B cell (primary cell): ENCODE data around the gene IRX4. TPM values are rescaled to one million over a fixed set of nuclear protein-coding genes. Genes with fewer than 3 reads are reported as not detected.

Experiments
- ATAC-seq: fragments of 200-7000 bp; cut with Tn5 transposase; one replicate; pipeline ENCODE4 v1.10.0; 2021; ENCODE audit warnings: low read depth, mild to moderate bottlenecking, moderate number of reproducible peaks, moderate library complexity
- CTCF ChIA-PET: fragments of 350-600 bp; sonication (Branson Sonifier 250); formaldehyde crosslinking; loops from one replicate; lab custom pipeline; 2021; ENCODE audit warnings: antibody characterized with exemption, inconsistent platforms; lab: Charles Lee
- POLR2A ChIA-PET: fragments of 350-600 bp; sonication (Branson Sonifier 250); formaldehyde crosslinking; loops from one replicate; lab custom pipeline; 2021; ENCODE audit warnings: antibody characterized with exemption; lab: Charles Lee
- DNase-seq: peaks from one replicate; pipeline ENCODE4 v3.0.0; 2013
- H2AFZ ChIP-seq: 2 replicates; pipeline ENCODE4 v1.6.1; 2012; ENCODE audit warnings: mild to moderate bottlenecking, low read depth, low read length; ENCODE audit not compliant: insufficient read depth, poor library complexity, severe bottlenecking
- H3K27ac ChIP-seq, 2 donors: 1 replicate in 1 of 2; 2 replicates in 1 of 2; pipeline ENCODE4 v1.5.1; 2012 to 2013; ENCODE audit warnings: low read length in 2 of 2, mild to moderate bottlenecking in 2 of 2, moderate library complexity in 1 of 2
- H3K27me3 ChIP-seq, 4 experiments: fragments of 200-600 bp in 1 of 4; sonication (generic) in 1 of 4; replicated peaks in 1 of 4; 1 replicate in 2 of 4; 2 replicates in 2 of 4; pipeline versions ENCODE4 v1.6.1 to v1.7.0; 2013 to 2016; ENCODE audit warnings: low read length in 3 of 4, mild to moderate bottlenecking in 2 of 4, mixed read lengths in 1 of 4, moderate library complexity in 1 of 4; ENCODE audit not compliant: insufficient read depth in 4 of 4, control insufficient read depth in 3 of 4; ENCODE audit errors: control extremely low read depth in 1 of 4
- H3K36me3 ChIP-seq, 2 experiments: replicated peaks in 1 of 2; 1 replicate in 1 of 2; 2 replicates in 1 of 2; pipeline versions ENCODE4 v1.6.1 to v1.7.1; 2013; ENCODE audit warnings: low read length in 1 of 2; ENCODE audit not compliant: insufficient read depth in 2 of 2, control insufficient read depth in 1 of 2; ENCODE audit errors: control extremely low read depth in 1 of 2, extremely low read depth in 1 of 2
- H3K4me1 ChIP-seq, 2 donors: fragments of 200-600 bp in 1 of 2; sonication (generic) in 1 of 2; 1 replicate in 1 of 2; 2 replicates in 1 of 2; pipeline versions ENCODE4 v1.5.1 to v1.6.1; 2013 to 2017; ENCODE audit warnings: low read length in 2 of 2; ENCODE audit not compliant: control insufficient read depth in 2 of 2, insufficient read depth in 2 of 2
- H3K4me2 ChIP-seq: replicated peaks from 2 replicates; pipeline ENCODE3; 2012; ENCODE audit warnings: mild to moderate bottlenecking, low read depth, low read length; ENCODE audit not compliant: poor library complexity, severe bottlenecking
- H3K4me3 ChIP-seq, 5 experiments: fragments of 200-600 bp in 1 of 5; sonication (generic) in 1 of 5; 1 replicate in 3 of 5; 2 replicates in 2 of 5; pipeline versions ENCODE4 v1.5.1 to v1.7.0; 2011 to 2016; ENCODE audit warnings: low read length in 4 of 5, mild to moderate bottlenecking in 4 of 5, low read depth in 2 of 5, control low read depth in 1 of 5, moderate library complexity in 1 of 5; ENCODE audit not compliant: insufficient read depth in 1 of 5; ENCODE audit errors: control extremely low read depth in 1 of 5, extremely low read depth in 1 of 5
- H3K79me2 ChIP-seq: fragments of 200-600 bp; sonication (generic); one replicate; pipeline ENCODE4 v1.6.0; 2016; ENCODE audit warnings: low read length; ENCODE audit not compliant: control insufficient read depth, insufficient read depth
- H3K9ac ChIP-seq: fragments of 200-600 bp; sonication (generic); 2 replicates; pipeline ENCODE4 v1.6.1; 2017; ENCODE audit warnings: mild to moderate bottlenecking, low read length, moderate library complexity
- H3K9me3 ChIP-seq, 3 donors: one replicate each; pipeline versions ENCODE4 v1.6.1 to v1.7.1; 2013; ENCODE audit warnings: low read length in 2 of 3; ENCODE audit not compliant: control insufficient read depth in 2 of 3, insufficient read depth in 1 of 3; ENCODE audit errors: control extremely low read depth in 1 of 3
- H4K20me1 ChIP-seq: 2 replicates; pipeline ENCODE4 v1.6.0; 2012; ENCODE audit warnings: mild to moderate bottlenecking, low read length; ENCODE audit not compliant: insufficient read depth, control insufficient read depth, poor library complexity, severe bottlenecking
- H3K27ac Mint-ChIP-seq: one replicate; pipeline ENCODE4 v1.8.0; 2021; ENCODE audit warnings: mixed read lengths
- H3K27me3 Mint-ChIP-seq: one replicate; pipeline ENCODE4 v1.8.0; 2021; ENCODE audit warnings: mixed read lengths
- H3K4me1 Mint-ChIP-seq: one replicate; pipeline ENCODE4 v1.8.0; 2021; ENCODE audit warnings: mixed read lengths
- H3K4me3 Mint-ChIP-seq: one replicate; pipeline ENCODE4 v1.8.0; 2021; ENCODE audit warnings: mixed read lengths
- H3K9me3 Mint-ChIP-seq: one replicate; pipeline ENCODE4 v1.8.0; 2022; ENCODE audit warnings: mixed read lengths; ENCODE audit not compliant: insufficient read depth
- EZH2 ChIP-seq: IDR thresholded peaks from 2 replicates; pipeline ENCODE4 v1.6.1; 2012; ENCODE audit warnings: borderline replicate concordance, low read depth, mild to moderate bottlenecking, moderate library complexity, low read length; ENCODE audit not compliant: insufficient read depth, poor library complexity, severe bottlenecking
- WGBS: methylation state at CpG from one replicate; pipeline ENCODE4 v1.1.5; 2013; ENCODE audit warnings: missing lambda C conversion rate; ENCODE audit not compliant: insufficient coverage; 5-methylcytosine and 5-hydroxymethylcytosine counted together
- intact Hi-C: fragments of 100-400 bp; cut with micrococcal nuclease; formaldehyde crosslinking; loops from one replicate; pipeline ENCODE4 v1.10.0; 2022
- polyA plus RNA-seq: library from polyadenylated mRNA; depleted of rRNA; stranded (reverse); fragments of >200 nt; gene quantifications from 2 replicates; pipeline ENCODE4 v1.2.3, GENCODE V29; 2012
- total RNA-seq, 2 donors: library from RNA; stranded (reverse); fragments of 120-200 nt in 1 of 2; gene quantifications; 1 replicate in 1 of 2; 2 replicates in 1 of 2; pipeline versions ENCODE4 v1.2.3 to v1.2.4, GENCODE V29; 2013 to 2022
- TF ChIP-seq, protein P1 (sequence below): fragments of 200-600 bp; IDR thresholded peaks from one replicate; pipeline ENCODE4 v1.8.0; 2022; ENCODE audit warnings: antibody characterized with exemption, mild to moderate bottlenecking

IRX4 gene
- total and polyA plus RNA-seq, 2 donors (not counting 1 experiment from before 2014, with no cell fraction given), result not detected

- peaks cover 0 to 68% (median 0%) of the 10 kb centered on the region in 3 donors for H3K9me3 ChIP-seq
- ATAC-seq (no peak), DNase-seq (no peak)
- H3K36me3 ChIP-seq, result no peaks in the 10 kb centered on the region
- TF ChIP-seq EZH2, result no peak
- TF ChIP-seq, protein P1, sequence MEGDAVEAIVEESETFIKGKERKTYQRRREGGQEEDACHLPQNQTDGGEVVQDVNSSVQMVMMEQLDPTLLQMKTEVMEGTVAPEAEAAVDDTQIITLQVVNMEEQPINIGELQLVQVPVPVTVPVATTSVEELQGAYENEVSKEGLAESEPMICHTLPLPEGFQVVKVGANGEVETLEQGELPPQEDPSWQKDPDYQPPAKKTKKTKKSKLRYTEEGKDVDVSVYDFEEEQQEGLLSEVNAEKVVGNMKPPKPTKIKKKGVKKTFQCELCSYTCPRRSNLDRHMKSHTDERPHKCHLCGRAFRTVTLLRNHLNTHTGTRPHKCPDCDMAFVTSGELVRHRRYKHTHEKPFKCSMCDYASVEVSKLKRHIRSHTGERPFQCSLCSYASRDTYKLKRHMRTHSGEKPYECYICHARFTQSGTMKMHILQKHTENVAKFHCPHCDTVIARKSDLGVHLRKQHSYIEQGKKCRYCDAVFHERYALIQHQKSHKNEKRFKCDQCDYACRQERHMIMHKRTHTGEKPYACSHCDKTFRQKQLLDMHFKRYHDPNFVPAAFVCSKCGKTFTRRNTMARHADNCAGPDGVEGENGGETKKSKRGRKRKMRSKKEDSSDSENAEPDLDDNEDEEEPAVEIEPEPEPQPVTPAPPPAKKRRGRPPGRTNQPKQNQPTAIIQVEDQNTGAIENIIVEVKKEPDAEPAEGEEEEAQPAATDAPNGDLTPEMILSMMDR, result no peak
- intact Hi-C loops, result no loop called here
- ChIA-PET CTCF (no interaction called here), POLR2A (no interaction called here)
- H3K4me3 ChIP-seq, result no peak overlapping the region
- H3K27me3 ChIP-seq, result peaks cover 0 to 91% (median 51%) of the 10 kb centered on the region in 4 experiments
- no peak overlapping the region for H2AFZ ChIP-seq
- no peaks in the 10 kb centered on the region for H3K79me2 ChIP-seq
- WGBS, result 11% methylated on average over 74 of the region's 79 CpGs
- H4K20me1 ChIP-seq, result no peaks in the 10 kb centered on the region
- peaks cover 28% of the 10 kb centered on the region for H3K4me1 Mint-ChIP-seq
- H3K27ac ChIP-seq, result no peak overlapping the region
- H3K4me3 Mint-ChIP-seq, result no peak overlapping the region
- H3K9me3 Mint-ChIP-seq, result no peaks in the 10 kb centered on the region
- H3K27me3 Mint-ChIP-seq, result peaks cover 42% of the 10 kb centered on the region
- no peak overlapping the region for H3K27ac Mint-ChIP-seq
- no peak overlapping the region for H3K4me2 ChIP-seq
- no peak overlapping the region for H3K9ac ChIP-seq
- peaks cover 34 to 44% of the 10 kb centered on the region in 2 donors for H3K4me1 ChIP-seq
These were observed 4.5 kb downstream of the IRX4 start for GRCh38 chr5:1878050-1878849.
